Measurements from ENCODE around the gene PTPRG. TPM values are rescaled to one million over a fixed set of nuclear protein-coding genes. Genes with fewer than 3 reads are reported as not detected.

Gene PTPRG
- total RNA-seq, 3 donors from 2014 or later (not counting 1 experiment from before 2014, with no cell fraction given): 1.0 to 2.9 (median 2.5) TPM

GRCh38 chr3:61847784-61848462 is 286.6 kb downstream of the PTPRG start:
- Mint-ChIP-seq H3K36me3 (no peaks in the 10 kb centered on the region), H3K4me1 (peaks cover 0 to 5% of the 10 kb centered on the region in 2 donors), H3K4me3 (no peak overlapping the region), H3K27me3 (ENCODE audit: low read depth in 2 of 2) (no peaks in the 10 kb centered on the region), H3K9me3 (peaks cover 0 to 2% of the 10 kb centered on the region in 2 donors), H3K27ac (no peak overlapping the region)
- H3K27ac ChIP-seq (ENCODE audit: low read length): no peak overlapping the region
- H3K36me3 ChIP-seq (ENCODE audit: control insufficient read depth, insufficient read depth, low read length): no peaks in the 10 kb centered on the region
- H3K9me3 ChIP-seq (ENCODE audit: control insufficient read depth, insufficient read depth, low read length): no peaks in the 10 kb centered on the region
- peak in 1 of 3 donors; percentile 73 for ATAC-seq
- no peak for TF ChIP-seq CTCF (IDR thresholded peaks at IDR 0.05)
- WGBS (ENCODE audit: insufficient coverage): 78% methylated on average over 7 of the region's 7 CpGs
- no peaks in the 10 kb centered on the region for H3K4me1 ChIP-seq (ENCODE audit: control insufficient read depth, insufficient read depth, low read length)
- DNase-seq: no peak
- intact Hi-C loops (cut with micrococcal nuclease): no loop called here
- no peaks in the 10 kb centered on the region for H3K27me3 ChIP-seq (ENCODE audit: control insufficient read depth, insufficient read depth, low read length)
- no peak overlapping the region for H3K4me3 ChIP-seq (ENCODE audit: low read length)

GRCh38 chr3:61848885-61849284 is 287.5 kb downstream of the PTPRG start:
- Histone ChIP-seq H3K4me3 (ENCODE audit: low read length) (no peak overlapping the region), H3K36me3 (ENCODE audit: control insufficient read depth, insufficient read depth, low read length) (no peaks in the 10 kb centered on the region), H3K4me1 (ENCODE audit: control insufficient read depth, insufficient read depth, low read length) (no peaks in the 10 kb centered on the region), H3K9me3 (ENCODE audit: control insufficient read depth, insufficient read depth, low read length) (no peaks in the 10 kb centered on the region), H3K27ac (ENCODE audit: low read length) (no peak overlapping the region), H3K27me3 (ENCODE audit: control insufficient read depth, insufficient read depth, low read length) (no peaks in the 10 kb centered on the region)
- intact Hi-C loops (cut with micrococcal nuclease): no loop called here
- 30% methylated on average over 3 of the region's 3 CpGs for whole genome bisulfite sequencing (ENCODE audit: insufficient coverage)
- no peak for DNase-seq
- no peak for ATAC-seq
- peaks cover 0 to 5% of the 10 kb centered on the region in 2 donors for H3K4me1 Mint-ChIP-seq
- H3K27me3 Mint-ChIP-seq (ENCODE audit: low read depth in 2 of 2): no peaks in the 10 kb centered on the region
- H3K4me3 Mint-ChIP-seq: no peak overlapping the region
- H3K27ac Mint-ChIP-seq: no peak overlapping the region
- TF ChIP-seq CTCF (IDR thresholded peaks at IDR 0.05): no peak
- no peaks in the 10 kb centered on the region for H3K36me3 Mint-ChIP-seq
- peaks cover 0 to 2% of the 10 kb centered on the region in 2 donors for H3K9me3 Mint-ChIP-seq

GRCh38 chr3:61853912-61854311 is 292.5 kb downstream of the PTPRG start:
- Mint-ChIP-seq H3K4me1 (no peaks in the 10 kb centered on the region), H3K9me3 (no peaks in the 10 kb centered on the region), H3K36me3 (no peaks in the 10 kb centered on the region), H3K4me3 (no peak overlapping the region), H3K27ac (no peak overlapping the region), H3K27me3 (ENCODE audit: low read depth in 2 of 2) (peaks cover 0 to 4% of the 10 kb centered on the region in 2 donors)
- DNase-seq: no peak
- H3K27me3 ChIP-seq (ENCODE audit: control insufficient read depth, insufficient read depth, low read length): peaks cover 2% of the 10 kb centered on the region
- no peaks in the 10 kb centered on the region for H3K9me3 ChIP-seq (ENCODE audit: control insufficient read depth, insufficient read depth, low read length)
- no peaks in the 10 kb centered on the region for H3K4me1 ChIP-seq (ENCODE audit: control insufficient read depth, insufficient read depth, low read length)
- WGBS (ENCODE audit: insufficient coverage): 29% methylated on average over 1 of the region's 2 CpGs
- no peak overlapping the region for H3K27ac ChIP-seq (ENCODE audit: low read length)
- H3K36me3 ChIP-seq (ENCODE audit: control insufficient read depth, insufficient read depth, low read length): no peaks in the 10 kb centered on the region
- no peak for ATAC-seq
- no peak for TF ChIP-seq CTCF (IDR thresholded peaks at IDR 0.05)
- no peak overlapping the region for H3K4me3 ChIP-seq (ENCODE audit: low read length)
- intact Hi-C loops (cut with micrococcal nuclease): no loop called here

GRCh38 chr3:61855211-61855610 is 293.8 kb downstream of the PTPRG start:
- 100% methylated on average over 1 of the region's 1 CpG for WGBS (ENCODE audit: insufficient coverage)
- H3K4me1 ChIP-seq (ENCODE audit: control insufficient read depth, insufficient read depth, low read length): no peaks in the 10 kb centered on the region
- no peak for TF ChIP-seq CTCF (IDR thresholded peaks at IDR 0.05)
- H3K4me3 ChIP-seq (ENCODE audit: low read length): no peak overlapping the region
- no peak overlapping the region for H3K27ac ChIP-seq (ENCODE audit: low read length)
- H3K9me3 Mint-ChIP-seq: no peaks in the 10 kb centered on the region
- H3K27me3 ChIP-seq (ENCODE audit: control insufficient read depth, insufficient read depth, low read length): peaks cover 2% of the 10 kb centered on the region
- ATAC-seq (no peak), DNase-seq (no peak)
- no peaks in the 10 kb centered on the region for H3K36me3 Mint-ChIP-seq
- peaks cover 0 to 6% of the 10 kb centered on the region in 2 donors for H3K27me3 Mint-ChIP-seq (ENCODE audit: low read depth in 2 of 2)
- H3K27ac Mint-ChIP-seq: no peak overlapping the region
- no peaks in the 10 kb centered on the region for H3K9me3 ChIP-seq (ENCODE audit: control insufficient read depth, insufficient read depth, low read length)
- no peaks in the 10 kb centered on the region for H3K36me3 ChIP-seq (ENCODE audit: control insufficient read depth, insufficient read depth, low read length)
- intact Hi-C loops (cut with micrococcal nuclease): no loop called here
- no peak overlapping the region for H3K4me3 Mint-ChIP-seq
- no peaks in the 10 kb centered on the region for H3K4me1 Mint-ChIP-seq

Measured in natural killer cell (primary cell).